GM18951 (cell line): ENCODE data around the gene CCDC179.

ENCODE experiments used
- POLR2A ChIP-seq: IDR thresholded peaks from 4 replicates; pipeline ENCODE4 v1.6.1; 2011; ENCODE audit warnings: mild to moderate bottlenecking; ENCODE audit not compliant: insufficient read length, insufficient read depth; ENCODE audit errors: extremely low read depth
- in situ Hi-C: fragments of 300-500 bp; cut with MboI; formaldehyde crosslinking; loops from one replicate; pipeline ENCODE4 v1.12.0; 2022; ENCODE audit warnings: low sequenced_read_pairs, mixed read lengths, inconsistent platforms; ENCODE audit not compliant: unreplicated experiment

Gene CCDC179

GRCh38 chr11:22851477-22851876, 8.8 kb downstream of the CCDC179 start:
- no peak for TF ChIP-seq POLR2A
- in situ Hi-C loops, result no loop called here

- no peak for TF ChIP-seq POLR2A
- in situ Hi-C loops, result no loop called here
Observed at GRCh38 chr11:22846726-22847125, 13.5 kb downstream of the CCDC179 start.

- no peak for TF ChIP-seq POLR2A
- in situ Hi-C loops, result no loop called here
Observed at GRCh38 chr11:22832315-22833015, 27.8 kb downstream of the CCDC179 start.

- in situ Hi-C loops, result no loop called here
- no peak for TF ChIP-seq POLR2A
Observed at GRCh38 chr11:22830082-22830414, 30.2 kb downstream of the CCDC179 start.

- TF ChIP-seq POLR2A, result peak; percentile 82
- in situ Hi-C loops, result no loop called here
Observed at GRCh38 chr11:22829231-22830081, 30.8 kb downstream of the CCDC179 start, which contains the start of gene SVIP. SVIP (minus strand) TSS chr11:22829801; CDS start chr11:22829748, 53 bp downstream.

GRCh38 chr11:22828373-22828772, 31.9 kb downstream of the CCDC179 start:
- in situ Hi-C loops, result no loop called here
- no peak for TF ChIP-seq POLR2A

DNA sequence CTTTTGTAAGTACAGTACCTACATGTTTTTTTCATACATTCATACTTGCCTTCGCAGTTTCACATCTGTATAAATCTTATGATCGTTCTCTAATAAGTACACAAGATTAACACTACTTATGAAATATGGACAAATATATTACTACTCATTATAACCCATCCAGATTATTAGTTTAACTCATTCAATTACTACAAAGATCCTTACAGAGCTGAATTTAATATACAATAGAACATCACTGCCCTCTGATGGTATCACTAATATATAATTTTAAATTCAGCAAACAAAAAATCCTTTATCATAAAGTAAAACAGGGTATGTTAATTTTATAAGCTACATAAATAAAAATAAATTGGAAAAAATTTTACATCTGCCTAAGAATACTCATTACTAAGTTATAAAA, 38.1 kb downstream of the CCDC179 start:
- in situ Hi-C loops, result no loop called here
- no peak for TF ChIP-seq POLR2A

DNA sequence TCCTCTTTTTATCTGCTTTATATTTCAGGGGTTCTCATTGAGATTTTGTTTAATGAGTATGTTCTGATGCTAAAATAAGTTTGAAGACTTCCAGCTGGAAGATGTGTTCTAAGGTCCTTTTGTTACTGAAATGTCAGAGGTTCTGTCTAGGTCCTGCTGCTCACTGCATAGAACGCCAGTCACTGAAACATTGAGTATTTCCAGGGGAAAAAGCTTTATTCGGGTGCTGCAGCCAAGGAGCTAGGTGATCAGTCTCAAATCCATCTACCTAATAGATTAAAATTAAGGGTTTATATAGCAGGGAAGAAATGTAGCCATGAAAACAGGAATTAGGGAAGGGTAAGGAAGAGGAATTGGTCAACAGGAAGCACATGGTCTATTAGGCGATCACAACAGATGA, 50.4 kb downstream of the CCDC179 start:
- in situ Hi-C loops, result no loop called here
- no peak for TF ChIP-seq POLR2A

- no peak for TF ChIP-seq POLR2A
- in situ Hi-C loops, result no loop called here
Observed at GRCh38 chr11:22808571-22809197, 51.6 kb downstream of the CCDC179 start.

DNA sequence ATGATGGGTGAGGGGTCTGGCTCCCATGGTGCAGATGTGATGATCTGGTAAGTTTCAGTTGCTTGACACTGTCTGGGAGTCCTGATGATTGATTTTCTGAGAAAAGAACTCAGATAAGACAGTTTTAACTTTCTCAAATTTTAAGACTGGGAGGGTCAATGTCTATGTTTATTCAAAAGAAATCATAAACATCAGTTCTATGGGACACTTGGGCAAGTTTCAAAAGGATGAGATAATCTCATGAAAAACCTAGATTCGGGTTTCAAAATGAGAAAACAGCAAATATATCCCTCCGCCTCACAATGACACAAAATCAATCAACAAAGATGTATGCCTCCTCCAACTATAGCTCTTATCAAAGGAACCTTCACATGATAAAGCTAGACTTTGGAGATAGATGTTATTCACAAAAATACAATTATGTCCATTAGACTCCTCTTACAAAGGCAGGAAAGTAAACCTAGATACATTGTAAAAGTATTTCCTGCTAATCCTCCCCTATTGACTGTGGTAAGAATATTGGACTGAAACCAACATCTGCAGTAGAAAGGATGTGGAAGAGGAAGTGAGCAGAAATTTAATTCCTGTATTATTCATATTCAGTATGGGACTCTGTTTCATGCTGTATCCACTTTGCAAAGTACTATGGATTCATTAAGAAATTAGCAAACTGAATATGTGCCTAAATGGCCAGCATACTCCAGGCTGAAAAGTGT, 52.3 kb downstream of the CCDC179 start:
- in situ Hi-C loops, result no loop called here

GRCh38 chr11:22807391-22807790, 52.9 kb downstream of the CCDC179 start:
- in situ Hi-C loops, result no loop called here
- no peak for TF ChIP-seq POLR2A

More for the DNA sequence above, 52.3 kb downstream of the CCDC179 start:
- TF ChIP-seq POLR2A, result no peak

GRCh38 chr11:22802861-22803260, 57.4 kb downstream of the CCDC179 start:
- TF ChIP-seq POLR2A, result no peak
- in situ Hi-C loops, result no loop called here

DNA sequence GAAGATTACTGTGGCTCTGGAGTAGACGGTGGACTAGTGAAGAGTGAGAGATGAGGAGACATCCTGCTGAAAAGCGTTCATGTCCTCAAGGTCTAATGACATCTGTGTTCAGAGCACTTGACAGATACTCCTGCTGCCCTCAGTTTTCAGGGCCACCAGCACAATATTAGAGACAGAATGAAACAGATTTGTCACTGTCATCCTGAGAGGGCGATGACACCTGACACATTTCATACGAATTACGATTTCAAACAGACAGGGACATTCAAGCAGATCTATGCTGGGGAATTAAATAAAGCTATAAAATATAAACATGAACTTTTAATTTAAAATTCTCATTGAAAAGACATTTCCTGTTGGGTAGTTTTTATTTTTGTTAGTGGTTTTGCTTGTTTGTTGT, 59.8 kb downstream of the CCDC179 start:
- no peak for TF ChIP-seq POLR2A
- in situ Hi-C loops, result no loop called here
